DMS 273 (cell line): ENCODE data around the gene RHOG.
A peak's percentile ranks its signal among the peaks of the same experiment; 100 is the strongest.
"Not testable (repeated sequence)": the region's sequence is repeated elsewhere in the genome, so short reads cannot be mapped to it uniquely, and the experiment has no call there.

ENCODE experiments used
- DNase-seq: peaks from one replicate; lab custom pipeline; 2025; ENCODE audit not compliant: unreplicated experiment; lab: John Stamatoyannopoulos, UW

Gene RHOG

GRCh38 chr11:3810951-3811350 lies 29.8 kb downstream of the RHOG start:
- DNase-seq: no peak

GRCh38 chr11:3810446-3810845 lies 30.3 kb downstream of the RHOG start:
- no peak for DNase-seq

- no peak for DNase-seq
These were observed 31.2 kb downstream of the RHOG start for GRCh38 chr11:3809624-3809928.

- DNase-seq: peak; percentile 52
These were observed 31.7 kb downstream of the RHOG start for GRCh38 chr11:3808861-3809623.

GRCh38 chr11:3807909-3808860 lies 32.6 kb downstream of the RHOG start, which contains the start of gene PGAP2:
TSS of gene PGAP2 (plus strand) at chr11:3808560. CDS start at chr11:3811260, 2,700 bp downstream.
- peak; percentile 70 for DNase-seq

GRCh38 chr11:3803726-3804495 lies 36.8 kb downstream of the RHOG start:
- no peak for DNase-seq

GRCh38 chr11:3802011-3802790 lies 38.6 kb downstream of the RHOG start:
- no peak for DNase-seq

- no peak for DNase-seq
These were observed 40.9 kb downstream of the RHOG start for GRCh38 chr11:3799873-3800272.

- DNase-seq: no peak
These were observed 41.6 kb downstream of the RHOG start for GRCh38 chr11:3799143-3799542.

GRCh38 chr11:3797329-3798090 lies 43.2 kb downstream of the RHOG start, which contains the start of gene NUP98:
TSS of gene NUP98 (minus strand) at chr11:3797554. CDS start at chr11:3782117, 15,437 bp downstream.
- DNase-seq: peak; percentile 99

- peak; percentile 79 for DNase-seq
These were observed 43.9 kb downstream of the RHOG start for GRCh38 chr11:3796801-3797328.

- DNase-seq: peak; percentile 20
These were observed 44.4 kb downstream of the RHOG start for GRCh38 chr11:3796346-3796745.

GRCh38 chr11:3796002-3796311 lies 44.8 kb downstream of the RHOG start:
- DNase-seq: no peak

- DNase-seq: no peak
These were observed 45.4 kb downstream of the RHOG start for GRCh38 chr11:3795131-3796001.

GRCh38 chr11:3794387-3794786 lies 46.4 kb downstream of the RHOG start:
- DNase-seq: not testable (repeated sequence)

GRCh38 chr11:3786781-3787428 lies 53.9 kb downstream of the RHOG start:
- no peak for DNase-seq

GRCh38 chr11:3783611-3784010 lies 57.1 kb downstream of the RHOG start:
- DNase-seq: no peak

GRCh38 chr11:3782963-3783362 lies 57.8 kb downstream of the RHOG start:
- no peak for DNase-seq
